Neural cell (in vitro differentiated cells): ENCODE data around the gene PARVB. TPM values are rescaled to one million over a fixed set of nuclear protein-coding genes. Genes with fewer than 3 reads are reported as not detected.
"Not testable (repeated sequence)": the region's sequence is repeated elsewhere in the genome, so short reads cannot be mapped to it uniquely, and the experiment has no call there.

ENCODE experiments used
- H2AFZ ChIP-seq: fragments of 200-600, 300-800 bp; sonication (generic), shearing (Covaris generic); 2 replicates; pipeline ENCODE4 v1.6.0; 2014; ENCODE audit warnings: low read depth, mild to moderate bottlenecking, antibody characterized with exemption, low read length, moderate library complexity
- H3F3A ChIP-seq: fragments of 200-600 bp; shearing (Covaris generic); 2 replicates; pipeline ENCODE4 v1.6.1; 2016; ENCODE audit warnings: mild to moderate bottlenecking, moderate library complexity, mixed read lengths, antibody characterized with exemption, low read length; ENCODE audit not compliant: insufficient read depth, poor library complexity, severe bottlenecking
- H3K27ac ChIP-seq: fragments of 200-600, 300-800 bp; sonication (generic), shearing (Covaris generic); 2 replicates; pipeline ENCODE4 v1.5.1; 2014; ENCODE audit warnings: mild to moderate bottlenecking, low read length, moderate library complexity
- H3K27me3 ChIP-seq: fragments of 300-800, 200-600 bp; sonication (generic), shearing (Covaris generic); 2 replicates; pipeline ENCODE4 v1.6.0; 2014; ENCODE audit warnings: mild to moderate bottlenecking, low read depth, low read length, moderate library complexity; ENCODE audit not compliant: insufficient read depth
- H3K36me3 ChIP-seq: fragments of 300-800, 200-600 bp; sonication (generic), shearing (Covaris generic); 2 replicates; pipeline ENCODE4 v1.5.1; 2014; ENCODE audit warnings: mild to moderate bottlenecking, antibody characterized with exemption, low read length, moderate library complexity; ENCODE audit not compliant: insufficient read depth
- H3K4me2 ChIP-seq: fragments of 300-800, 200-600 bp; sonication (generic), shearing (Covaris generic); 2 replicates; pipeline ENCODE4 v1.6.0; 2014; ENCODE audit warnings: mild to moderate bottlenecking, low read length
- H3K4me3 ChIP-seq: fragments of 300-800, 200-600 bp; sonication (generic), shearing (Covaris generic); 2 replicates; pipeline ENCODE4 v1.5.1; 2014; ENCODE audit warnings: mild to moderate bottlenecking, low read length, moderate library complexity
- H3K79me2 ChIP-seq: fragments of 200-600 bp; shearing (Covaris generic); replicated peaks from 2 replicates; pipeline ENCODE4 v1.6.0; 2014; ENCODE audit warnings: mild to moderate bottlenecking, low read length, moderate library complexity; ENCODE audit not compliant: insufficient read depth
- H3K9ac ChIP-seq: fragments of 300-800, 200-600 bp; sonication (generic), shearing (Covaris generic); 2 replicates; pipeline ENCODE4 v1.6.1; 2016; ENCODE audit warnings: mild to moderate bottlenecking, low read length, mixed read lengths
- H3K9me2 ChIP-seq: fragments of 200-600 bp; shearing (Covaris generic); 2 replicates; pipeline ENCODE4 v1.6.1; 2016; ENCODE audit warnings: mild to moderate bottlenecking, low read length, mixed read lengths; ENCODE audit not compliant: insufficient read depth
- H3K9me3 ChIP-seq: fragments of 200-600, 300-800 bp; sonication (generic), shearing (Covaris generic); 2 replicates; pipeline ENCODE4 v1.6.1; 2016; ENCODE audit warnings: mild to moderate bottlenecking, mixed run types, low read length, moderate library complexity, mixed read lengths
- H4K20me1 ChIP-seq: fragments of 200-600 bp; shearing (Covaris generic); 2 replicates; pipeline ENCODE4 v1.6.1; 2016; ENCODE audit warnings: mild to moderate bottlenecking, mixed run types; ENCODE audit not compliant: insufficient read depth
- CTCF ChIP-seq: fragments of 450-650 bp; IDR thresholded peaks from 2 replicates; pipeline ENCODE4 v1.5.1; 2014; ENCODE audit warnings: antibody characterized with exemption, mild to moderate bottlenecking, moderate library complexity; ENCODE audit not compliant: poor library complexity, severe bottlenecking
- EP300 ChIP-seq: fragments of 450-650 bp; conservative IDR thresholded peaks from 2 replicates; pipeline ENCODE4 v1.6.1; 2014; ENCODE audit warnings: antibody characterized with exemption, mild to moderate bottlenecking, moderate library complexity; ENCODE audit not compliant: poor library complexity, severe bottlenecking
- EZH2 ChIP-seq: fragments of 200-600, 300-800 bp; shearing (Covaris generic), sonication (generic); IDR thresholded peaks from 2 replicates; pipeline ENCODE4 v1.6.1; 2014; ENCODE audit warnings: antibody characterized with exemption, low read length, borderline replicate concordance, mild to moderate bottlenecking; ENCODE audit not compliant: insufficient read depth, poor library complexity, severe bottlenecking
- MXI1 ChIP-seq: fragments of 450-650 bp; conservative IDR thresholded peaks from 2 replicates; pipeline ENCODE4 v1.6.1; 2014; ENCODE audit warnings: antibody characterized with exemption, mild to moderate bottlenecking; ENCODE audit not compliant: poor library complexity, severe bottlenecking
- POLR2AphosphoS5 ChIP-seq: IDR thresholded peaks from 2 replicates; pipeline ENCODE4 v1.6.1; 2012
- RAD21 ChIP-seq: fragments of 450-650 bp; conservative IDR thresholded peaks from 2 replicates; pipeline ENCODE4 v1.6.1; 2014; ENCODE audit warnings: antibody characterized with exemption, mild to moderate bottlenecking, moderate library complexity
- REST ChIP-seq: IDR thresholded peaks from 2 replicates; pipeline ENCODE4 v1.6.1; 2012; ENCODE audit warnings: borderline replicate concordance
- SMC3 ChIP-seq: fragments of 450-650 bp; conservative IDR thresholded peaks from 2 replicates; pipeline ENCODE4 v1.6.1; 2014; ENCODE audit warnings: antibody characterized with exemption, mild to moderate bottlenecking, moderate library complexity; ENCODE audit not compliant: poor library complexity
- TAF1 ChIP-seq: IDR thresholded peaks from 2 replicates; pipeline ENCODE4 v1.6.1; 2012; ENCODE audit warnings: low read depth
- polyA plus RNA-seq: library from polyadenylated mRNA; depleted of rRNA; stranded (reverse); fragments of >200 nt; gene quantifications from 2 replicates; pipeline ENCODE4 v1.2.3, GENCODE V29; 2014

Gene PARVB
- polyA plus RNA-seq, 1 donor from 2014 or later: 1.2 TPM

GRCh38 chr22:44108806-44109385 lies 84.8 kb downstream of the PARVB start:
- H4K20me1 ChIP-seq: no peaks in the 10 kb centered on the region
- H3K9ac ChIP-seq: no peak overlapping the region
- no peaks in the 10 kb centered on the region for H3K36me3 ChIP-seq
- H3F3A ChIP-seq: no peaks in the 10 kb centered on the region
- H3K9me3 ChIP-seq: no peaks in the 10 kb centered on the region
- no peaks in the 10 kb centered on the region for H3K79me2 ChIP-seq
- H3K9me2 ChIP-seq: no peaks in the 10 kb centered on the region
- H3K27me3 ChIP-seq: no peaks in the 10 kb centered on the region
- TF ChIP-seq MXI1: no peak
- TF ChIP-seq REST: no peak
- TF ChIP-seq SMC3: no peak
- no peak for TF ChIP-seq CTCF
- TF ChIP-seq RAD21: no peak
- TF ChIP-seq POLR2AphosphoS5: no peak
- no peak for TF ChIP-seq EZH2
- no peak for TF ChIP-seq TAF1
- no peak for TF ChIP-seq EP300
- no peak overlapping the region for H2AFZ ChIP-seq
- H3K4me3 ChIP-seq: no peak overlapping the region
- H3K4me2 ChIP-seq: no peak overlapping the region
- H3K27ac ChIP-seq: no peak overlapping the region

- Histone ChIP-seq H3K4me2 (no peak overlapping the region), H3K36me3 (no peaks in the 10 kb centered on the region), H3K9ac (no peak overlapping the region)
Measured at GRCh38 chr22:44109416-44109815, 85.3 kb downstream of the PARVB start.

GRCh38 chr22:44110656-44111055 lies 86.6 kb downstream of the PARVB start:
- not testable (repeated sequence) for H3F3A ChIP-seq, H2AFZ ChIP-seq, H3K4me3 ChIP-seq, H3K4me2 ChIP-seq, H3K9ac ChIP-seq, H3K9me3 ChIP-seq, H4K20me1 ChIP-seq, H3K79me2 ChIP-seq, H3K9me2 ChIP-seq, H3K27ac ChIP-seq, H3K36me3 ChIP-seq, H3K27me3 ChIP-seq

More at GRCh38 chr22:44109416-44109815, 85.3 kb downstream of the PARVB start:
- H3K9me3 ChIP-seq: no peaks in the 10 kb centered on the region
- no peaks in the 10 kb centered on the region for H4K20me1 ChIP-seq
- H3K79me2 ChIP-seq: no peaks in the 10 kb centered on the region
- no peak for TF ChIP-seq SMC3
- H3K4me3 ChIP-seq: no peak overlapping the region
- H3F3A ChIP-seq: no peaks in the 10 kb centered on the region
- no peak overlapping the region for H3K27ac ChIP-seq
- no peaks in the 10 kb centered on the region for H3K27me3 ChIP-seq
- H2AFZ ChIP-seq: no peak overlapping the region
- no peaks in the 10 kb centered on the region for H3K9me2 ChIP-seq
